HG03135 (cell line): ENCODE results near the gene RNPS1.

Source experiments
- ATAC-seq: cut with Tn5 transposase; IDR thresholded peaks from one replicate; pipeline ENCODE4 v1.9.1; 2021; ENCODE audit warnings: mild to moderate bottlenecking, moderate library complexity; ENCODE audit not compliant: unreplicated experiment

Gene RNPS1

DNA sequence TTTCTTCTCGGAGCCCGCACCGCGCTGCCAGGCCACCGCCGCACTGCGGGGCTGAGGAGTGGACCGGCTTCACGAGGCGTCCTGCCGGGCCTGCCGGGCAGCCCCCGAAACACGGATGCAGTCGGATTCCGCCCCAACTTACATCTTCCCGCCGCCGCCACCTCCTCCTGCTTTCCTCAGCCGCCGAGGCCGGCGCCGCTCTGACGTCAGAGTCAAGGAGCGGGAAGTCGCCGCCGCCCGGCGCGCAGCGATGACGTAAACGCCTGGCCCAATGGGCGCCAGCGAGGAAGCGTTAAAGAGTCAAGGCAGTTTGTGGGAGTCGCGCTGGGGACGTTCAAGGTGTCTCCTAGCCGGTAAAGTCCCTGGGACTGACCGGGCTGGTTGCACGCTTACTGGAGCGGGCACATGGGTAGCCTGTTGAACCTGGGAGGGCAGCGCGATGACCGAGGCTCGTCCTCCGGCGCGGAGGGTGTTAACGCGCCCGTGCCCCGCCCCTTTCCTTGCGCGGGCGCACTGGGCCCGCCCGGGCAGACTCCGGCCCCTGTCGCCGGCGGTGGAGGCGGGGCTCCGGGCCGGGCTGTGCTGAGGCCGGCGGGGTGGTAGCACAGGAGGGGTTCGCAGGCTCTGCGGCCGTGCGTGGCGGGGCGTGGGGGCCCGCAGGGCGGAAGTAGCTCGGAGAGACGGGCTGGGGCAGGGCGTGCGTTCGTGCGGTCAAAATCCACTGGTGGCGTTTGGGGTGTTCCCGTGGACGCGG, at the start of gene RNPS1:
Gene RNPS1 (minus strand): TSS at position 214 of the 754 bp plus-strand sequence. CDS start 3,483 bp downstream, outside the sequence.
- peak; percentile 77 for ATAC-seq

GRCh38 chr16:2317231-2318020, 49.5 kb upstream of the RNPS1 start:
- ATAC-seq: no peak

DNA sequence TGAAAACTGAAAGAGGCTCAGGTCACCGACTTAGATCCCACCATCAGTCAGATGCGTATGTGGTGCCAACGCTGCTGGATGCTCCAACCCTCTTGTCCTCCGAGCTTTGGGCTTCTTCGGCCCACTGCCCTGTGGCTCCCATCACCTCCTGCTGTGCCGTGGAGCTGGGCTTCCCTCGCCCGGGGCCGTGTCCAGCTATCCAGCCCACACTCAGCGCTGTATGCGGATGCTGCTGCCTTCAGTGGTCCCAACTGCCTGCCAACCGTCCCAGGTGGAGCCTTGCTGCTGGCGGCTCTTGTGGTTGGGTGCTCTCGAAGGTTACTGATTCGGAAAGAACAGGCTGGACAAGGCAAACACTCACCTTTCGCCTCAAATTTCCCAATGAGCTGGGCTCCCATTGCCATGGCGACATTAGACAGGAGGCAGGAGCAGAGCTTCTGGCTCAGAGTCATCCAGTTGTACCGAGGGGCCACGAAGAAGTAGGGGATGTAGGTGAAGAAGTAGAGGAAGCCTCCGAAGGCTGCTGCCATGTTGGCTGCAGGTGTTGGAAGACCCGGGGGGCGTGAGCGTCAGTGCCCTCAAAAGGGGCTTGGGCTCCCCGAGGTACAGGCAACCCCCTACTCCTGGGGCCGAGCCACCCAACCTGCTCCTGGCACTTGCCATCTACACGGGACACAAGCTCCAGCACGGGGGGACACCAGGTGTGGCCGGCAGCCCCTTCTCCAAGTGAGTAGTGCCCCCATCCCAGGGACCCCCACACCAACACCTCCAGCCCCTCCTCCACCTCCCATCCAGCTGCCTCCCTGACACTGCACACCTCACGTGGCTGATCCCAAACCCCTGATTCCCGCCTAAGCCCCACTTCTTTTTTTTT, 40.4 kb upstream of the RNPS1 start:
- no peak for ATAC-seq

DNA sequence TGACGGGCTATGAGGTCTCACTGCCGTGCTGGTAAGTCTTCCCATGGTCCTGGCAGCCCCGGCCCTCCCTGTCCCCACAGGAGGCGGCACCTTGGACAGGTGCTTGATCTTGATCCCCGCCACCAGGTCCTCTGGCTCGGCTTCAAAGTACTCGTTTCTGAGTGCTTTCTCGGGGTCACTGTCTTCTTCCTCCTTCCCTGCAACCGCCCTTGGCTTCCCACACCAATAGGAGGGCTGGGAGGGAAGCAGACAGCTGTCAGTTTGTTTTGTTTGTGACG, 31.9 kb upstream of the RNPS1 start:
- no peak for ATAC-seq

- no peak for ATAC-seq
These were observed 31.4 kb upstream of the RNPS1 start for GRCh38 chr16:2299121-2299914.

GRCh38 chr16:2298621-2299020, 30.7 kb upstream of the RNPS1 start:
- ATAC-seq: no peak

DNA sequence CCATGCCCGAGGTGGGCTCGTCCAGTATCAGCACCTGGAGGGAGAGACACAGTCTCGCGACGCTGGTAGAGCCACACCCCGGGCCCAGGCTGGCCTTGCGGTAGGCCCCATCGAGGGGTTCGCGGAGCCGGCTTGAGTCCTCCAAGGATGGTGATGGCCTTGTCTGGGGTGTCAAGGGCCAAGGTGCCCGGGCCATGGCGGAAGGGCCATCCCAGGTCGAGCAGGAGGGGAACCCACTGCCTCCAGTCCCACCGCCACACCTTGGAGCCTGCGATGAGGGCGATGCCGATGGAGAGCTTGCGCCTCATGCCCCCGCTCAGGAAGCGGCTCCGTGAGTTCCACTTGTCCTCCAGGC, 29.6 kb upstream of the RNPS1 start:
- no peak for ATAC-seq

GRCh38 chr16:2296661-2297505, 29.0 kb upstream of the RNPS1 start:
- no peak for ATAC-seq

DNA sequence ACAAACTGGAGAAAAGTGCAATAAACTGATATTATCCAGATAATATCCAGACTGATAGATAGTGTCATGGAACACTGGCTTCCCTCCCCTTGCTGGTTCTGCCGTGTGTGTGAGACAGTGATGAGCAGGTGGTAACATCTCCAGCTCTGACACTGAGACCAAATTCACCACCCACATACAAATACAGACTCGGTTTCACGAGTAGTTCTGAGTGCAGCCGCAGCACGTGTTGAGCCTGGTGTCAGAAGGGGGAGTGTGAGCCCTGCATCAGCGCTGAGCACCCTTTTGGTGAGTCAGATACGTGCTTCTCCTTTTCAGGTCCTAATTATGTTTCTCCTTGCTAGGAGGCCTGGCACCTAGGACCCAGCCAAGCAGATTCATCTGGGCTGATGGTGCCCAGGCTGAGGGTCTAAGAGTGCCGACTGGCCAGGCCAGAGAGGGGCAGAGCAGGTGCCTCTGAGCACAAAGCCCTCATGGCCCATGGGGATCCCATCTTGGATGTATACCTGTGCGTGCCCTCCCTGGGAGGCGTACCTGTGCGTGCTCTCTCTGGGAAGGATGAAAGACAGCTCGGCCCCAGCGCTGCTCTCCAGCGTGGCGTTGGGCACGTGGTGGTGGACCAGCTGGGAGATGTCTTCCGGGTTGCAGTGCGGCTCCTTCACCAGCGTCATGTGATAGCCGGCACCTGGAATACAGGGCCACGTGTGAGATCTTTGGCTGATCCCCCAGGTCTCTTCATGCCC, 27.3 kb upstream of the RNPS1 start:
- no peak for ATAC-seq

GRCh38 chr16:2292221-2292620, 24.3 kb upstream of the RNPS1 start:
- ATAC-seq: no peak

- no peak for ATAC-seq
These were observed 21.4 kb upstream of the RNPS1 start for GRCh38 chr16:2289282-2289681.

GRCh38 chr16:2288726-2289125, 20.8 kb upstream of the RNPS1 start:
- ATAC-seq: no peak

DNA sequence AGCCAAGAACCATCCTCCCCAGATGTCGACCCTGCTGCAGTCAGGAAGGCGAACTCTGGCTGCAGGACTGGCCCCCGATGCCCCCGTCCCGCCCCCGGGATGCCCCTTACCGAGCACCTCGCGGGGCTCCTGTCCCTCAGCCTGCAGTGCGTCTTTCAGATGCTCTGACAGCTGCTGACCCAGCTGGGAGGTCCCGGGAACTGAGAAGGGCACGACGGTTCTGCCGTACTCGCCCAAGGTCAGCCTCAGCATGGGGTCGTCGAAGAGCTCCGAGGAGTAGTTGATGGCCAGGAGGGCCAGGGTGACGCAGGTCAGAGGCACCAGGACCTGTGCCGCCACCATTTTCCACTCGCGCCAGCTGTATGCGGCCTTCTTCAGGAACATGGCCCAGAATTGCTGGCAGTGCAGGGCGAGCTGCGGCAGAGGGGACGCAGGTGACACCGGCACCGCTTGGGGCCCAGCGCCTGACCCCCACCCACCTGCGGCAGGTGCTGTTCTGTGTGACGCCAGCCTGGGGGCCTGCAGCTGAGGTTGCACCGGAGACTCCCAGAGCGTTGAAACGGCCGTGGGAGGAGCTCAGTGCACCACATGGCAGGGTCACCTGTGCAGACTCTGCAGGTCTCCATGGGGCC, 20.1 kb upstream of the RNPS1 start:
- no peak for ATAC-seq

DNA sequence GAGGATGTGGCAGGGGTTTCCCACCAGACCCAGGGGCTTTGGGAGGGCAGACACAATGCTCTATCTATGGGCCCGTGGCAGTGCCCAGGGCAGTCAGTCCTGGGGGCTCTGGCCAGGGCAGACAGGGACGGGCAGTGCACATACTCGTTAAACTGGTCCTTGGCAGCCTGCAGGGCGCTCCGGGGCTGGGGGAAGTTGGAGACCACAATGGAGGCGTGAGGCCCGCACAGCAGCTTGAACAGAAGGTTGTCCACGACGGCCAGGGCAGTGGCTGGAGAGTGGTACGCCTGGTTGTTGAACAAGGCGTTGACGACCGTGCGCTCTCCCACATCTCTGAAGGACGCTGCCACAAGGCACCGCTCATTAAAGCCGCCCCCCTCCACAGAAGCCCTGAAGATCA, 18.6 kb upstream of the RNPS1 start:
- ATAC-seq: no peak

- ATAC-seq: no peak
These were observed 17.8 kb upstream of the RNPS1 start for GRCh38 chr16:2285731-2286191.

DNA sequence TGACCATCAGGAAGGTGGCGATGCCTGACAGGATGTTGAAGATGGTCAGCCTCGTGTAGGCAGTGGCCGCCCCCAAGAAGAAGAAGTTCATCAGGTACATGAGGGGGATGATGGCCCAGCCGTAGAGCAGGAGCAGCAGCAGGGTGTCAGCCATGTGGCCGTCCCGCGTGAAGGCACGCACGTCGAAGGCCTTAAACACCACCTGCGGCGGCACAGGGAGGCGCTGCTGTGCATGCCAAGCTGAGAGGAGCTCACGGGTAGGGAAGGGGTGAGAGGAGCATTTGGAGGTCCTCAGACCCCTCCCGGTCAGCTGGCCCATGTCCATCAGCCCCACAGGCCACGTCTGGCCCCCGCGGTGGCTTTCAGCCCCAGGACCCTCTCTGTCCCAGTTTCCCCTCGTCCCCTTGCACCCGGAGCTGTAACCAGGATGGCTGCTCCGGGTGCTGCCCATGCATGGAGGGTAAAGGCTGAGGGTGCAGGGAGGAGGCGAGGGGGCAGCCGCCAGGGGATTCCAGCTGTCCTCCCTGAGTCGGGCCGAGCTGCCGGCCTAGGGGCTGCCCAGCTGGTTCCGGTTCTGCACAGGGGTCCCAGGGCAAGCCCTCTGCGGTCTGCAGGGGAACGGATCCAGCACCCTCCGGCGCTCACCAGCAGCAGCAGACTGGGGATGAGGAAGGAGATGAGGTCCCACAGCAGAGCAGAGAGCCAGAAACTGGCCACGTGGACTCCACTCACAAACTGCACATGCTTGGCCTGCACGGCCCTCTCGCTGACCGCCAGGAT, 17.1 kb upstream of the RNPS1 start:
- no peak for ATAC-seq

- no peak for ATAC-seq
These were observed 16.3 kb upstream of the RNPS1 start for GRCh38 chr16:2284001-2284770.
